Measurements from ENCODE around the gene CSMD2. TPM values are rescaled to one million over a fixed set of nuclear protein-coding genes. Genes with fewer than 3 reads are reported as not detected.

The CSMD2 gene
- total RNA-seq, 2 experiments from 2014 or later: not detected

DNA sequence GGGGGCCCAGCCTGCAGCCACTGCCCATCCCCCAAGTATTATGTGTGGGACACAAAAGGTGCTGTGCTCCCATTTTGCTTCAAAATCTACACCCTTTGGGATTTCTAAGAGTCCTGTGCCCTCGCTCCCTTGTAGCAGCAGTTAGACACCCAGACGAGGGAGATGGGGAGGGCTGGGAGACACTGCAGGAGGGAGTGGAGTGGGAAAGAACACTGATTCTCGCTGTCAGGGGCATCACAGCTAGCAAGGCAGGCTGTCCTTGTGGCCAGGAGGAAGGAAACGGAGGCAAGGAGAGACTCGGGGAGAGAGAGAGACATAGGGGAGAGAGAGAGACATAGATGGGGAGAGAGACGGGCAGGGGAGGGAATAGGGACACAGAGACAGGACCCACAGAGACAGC lies 38.5 kb downstream of the CSMD2 start:
- ChIA-PET POLR2A (no interaction called here), CTCF (no interaction called here)
- Mint-ChIP-seq H3K4me3 (no peak overlapping the region), H3K36me3 (ENCODE audit: low read depth) (no peaks in the 10 kb centered on the region), H3K4me1 (ENCODE audit: low read depth) (no peaks in the 10 kb centered on the region), H3K27ac (no peak overlapping the region), H3K27me3 (peaks cover 17% of the 10 kb centered on the region), H3K9me3 (no peaks in the 10 kb centered on the region)
- Histone ChIP-seq H3K27ac (ENCODE audit: low read depth in 1 of 2, low read length in 2 of 2) (no peak overlapping the region), H3K4me1 (ENCODE audit: insufficient read depth, low read length) (no peaks in the 10 kb centered on the region), H3K27me3 (ENCODE audit: control insufficient read depth in 1 of 2, insufficient read depth in 2 of 2, low read length in 2 of 2) (peaks cover 0 to 3% of the 10 kb centered on the region in 2 experiments), H3K4me3 (ENCODE audit: low read length) (no peak overlapping the region), H3K9me3 (ENCODE audit: control insufficient read depth in 1 of 2, insufficient read depth in 1 of 2, low read length in 2 of 2) (peaks cover 0 to 14% of the 10 kb centered on the region in 2 experiments), H3K36me3 (ENCODE audit: insufficient read depth, low read length) (no peaks in the 10 kb centered on the region)
- intact Hi-C loops (cut with DNase I, micrococcal nuclease): no loop called here
- TF ChIP-seq, protein P1, sequence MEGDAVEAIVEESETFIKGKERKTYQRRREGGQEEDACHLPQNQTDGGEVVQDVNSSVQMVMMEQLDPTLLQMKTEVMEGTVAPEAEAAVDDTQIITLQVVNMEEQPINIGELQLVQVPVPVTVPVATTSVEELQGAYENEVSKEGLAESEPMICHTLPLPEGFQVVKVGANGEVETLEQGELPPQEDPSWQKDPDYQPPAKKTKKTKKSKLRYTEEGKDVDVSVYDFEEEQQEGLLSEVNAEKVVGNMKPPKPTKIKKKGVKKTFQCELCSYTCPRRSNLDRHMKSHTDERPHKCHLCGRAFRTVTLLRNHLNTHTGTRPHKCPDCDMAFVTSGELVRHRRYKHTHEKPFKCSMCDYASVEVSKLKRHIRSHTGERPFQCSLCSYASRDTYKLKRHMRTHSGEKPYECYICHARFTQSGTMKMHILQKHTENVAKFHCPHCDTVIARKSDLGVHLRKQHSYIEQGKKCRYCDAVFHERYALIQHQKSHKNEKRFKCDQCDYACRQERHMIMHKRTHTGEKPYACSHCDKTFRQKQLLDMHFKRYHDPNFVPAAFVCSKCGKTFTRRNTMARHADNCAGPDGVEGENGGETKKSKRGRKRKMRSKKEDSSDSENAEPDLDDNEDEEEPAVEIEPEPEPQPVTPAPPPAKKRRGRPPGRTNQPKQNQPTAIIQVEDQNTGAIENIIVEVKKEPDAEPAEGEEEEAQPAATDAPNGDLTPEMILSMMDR (IDR thresholded peaks at IDR 0.05): no peak
- ATAC-seq (ENCODE audit: poor library complexity): no peak
- no peak for DNase-seq

GRCh38 chr1:34125721-34126380 lies 39.2 kb downstream of the CSMD2 start:
- H3K36me3 ChIP-seq (ENCODE audit: insufficient read depth, low read length): no peaks in the 10 kb centered on the region
- Mint-ChIP-seq H3K27me3 (peaks cover 16% of the 10 kb centered on the region), H3K9me3 (no peaks in the 10 kb centered on the region), H3K4me3 (no peak overlapping the region), H3K27ac (no peak overlapping the region), H3K36me3 (ENCODE audit: low read depth) (no peaks in the 10 kb centered on the region), H3K4me1 (ENCODE audit: low read depth) (no peaks in the 10 kb centered on the region)
- POLR2A ChIA-PET: no interaction called here
- peaks cover 0 to 14% of the 10 kb centered on the region in 2 experiments for H3K9me3 ChIP-seq (ENCODE audit: control insufficient read depth in 1 of 2, insufficient read depth in 1 of 2, low read length in 2 of 2)
- H3K4me3 ChIP-seq (ENCODE audit: low read length): no peak overlapping the region
- DNase-seq (no peak), ATAC-seq (ENCODE audit: poor library complexity) (no peak)
- H3K27ac ChIP-seq (ENCODE audit: low read depth in 1 of 2, low read length in 2 of 2): no peak overlapping the region
- H3K27me3 ChIP-seq (ENCODE audit: control insufficient read depth in 1 of 2, insufficient read depth in 2 of 2, low read length in 2 of 2): peaks cover 0 to 3% of the 10 kb centered on the region in 2 experiments
- CTCF ChIA-PET: no interaction called here
- no peaks in the 10 kb centered on the region for H3K4me1 ChIP-seq (ENCODE audit: insufficient read depth, low read length)
- intact Hi-C loops (cut with DNase I, micrococcal nuclease): no loop called here
- TF ChIP-seq, protein P1 (IDR thresholded peaks at IDR 0.05): no peak

- H3K27me3 Mint-ChIP-seq: peaks cover 12% of the 10 kb centered on the region
- CTCF ChIA-PET: no interaction called here
- no peak overlapping the region for H3K27ac Mint-ChIP-seq
- Histone ChIP-seq H3K27me3 (ENCODE audit: control insufficient read depth in 1 of 2, insufficient read depth in 2 of 2, low read length in 2 of 2) (peaks cover 0 to 3% of the 10 kb centered on the region in 2 experiments), H3K4me1 (ENCODE audit: insufficient read depth, low read length) (no peaks in the 10 kb centered on the region), H3K9me3 (ENCODE audit: control insufficient read depth in 1 of 2, insufficient read depth in 1 of 2, low read length in 2 of 2) (peaks cover 0 to 3% of the 10 kb centered on the region in 2 experiments), H3K4me3 (ENCODE audit: low read length) (no peak overlapping the region), H3K27ac (ENCODE audit: low read depth in 1 of 2, low read length in 2 of 2) (no peak overlapping the region), H3K36me3 (ENCODE audit: insufficient read depth, low read length) (no peaks in the 10 kb centered on the region)
- intact Hi-C loops (cut with DNase I, micrococcal nuclease): no loop called here
- H3K4me3 Mint-ChIP-seq: no peak overlapping the region
- TF ChIP-seq, protein P1 (IDR thresholded peaks at IDR 0.05): no peak
- ATAC-seq (ENCODE audit: poor library complexity) (no peak), DNase-seq (no peak)
- H3K36me3 Mint-ChIP-seq (ENCODE audit: low read depth): no peaks in the 10 kb centered on the region
- peaks cover 5% of the 10 kb centered on the region for H3K9me3 Mint-ChIP-seq
- POLR2A ChIA-PET: no interaction called here
- no peaks in the 10 kb centered on the region for H3K4me1 Mint-ChIP-seq (ENCODE audit: low read depth)
These were observed 42.7 kb downstream of the CSMD2 start for GRCh38 chr1:34122080-34122932.

All from CD4-positive, alpha-beta T cell (primary cell).